HepG2 (cell line): ENCODE data around the gene ENGASE. TPM values are rescaled to one million over a fixed set of nuclear protein-coding genes. Genes with fewer than 3 reads are reported as not detected.

Experiments
- ATAC-seq: fragments of 200-7000 bp; cut with Tn5 transposase; 3 replicates; pipeline ENCODE4 v1.9.1; 2020; ENCODE audit warnings: mild to moderate bottlenecking, moderate library complexity
- BruUV-seq: library from RNA; stranded (reverse); fragments of 400-500 nt; replicated peaks from 2 replicates; lab custom pipeline; 2021; lab: Mats Ljungman, UMichigan
- CTCF ChIA-PET: fragments of 300-600 bp; formaldehyde crosslinking; extraction: SDS; loops from one replicate; lab custom pipeline; 2021; ENCODE audit warnings: low total read pairs, inconsistent platforms, low intra/inter-chr PET ratio; lab: Yijun Ruan, JAX
- POLR2A ChIA-PET: fragments of 350-600 bp; sonication (Branson Sonifier 250); formaldehyde crosslinking; loops from one replicate; lab custom pipeline; 2020; ENCODE audit warnings: antibody characterized with exemption, inconsistent platforms; lab: Yijun Ruan, JAX
- DNase-seq: peaks from one replicate; pipeline ENCODE4 v3.0.0-alpha.2; 2015; ENCODE audit warnings: low spot score
- FAIRE-seq: peaks from 3 replicates; lab custom pipeline; 2011; peaks lifted over from hg19 to GRCh38; lab: Jason Lieb, UNC
- H2AFZ ChIP-seq: one replicate; pipeline ENCODE4 v1.6.1; 2011; ENCODE audit warnings: low read length, inconsistent platforms
- H3K27ac ChIP-seq: fragments of 300-600 bp; 3 replicates; pipeline ENCODE4 v1.8.0; 2011; ENCODE audit warnings: mixed run types, mild to moderate bottlenecking, mixed read lengths, low read length, inconsistent platforms; ENCODE audit not compliant: insufficient read depth; ENCODE audit errors: extremely low read length
- H3K27me3 ChIP-seq, 2 experiments: fragments of 200-600 bp in 1 of 2; 2 replicates in 1 of 2; 3 replicates in 1 of 2; pipeline versions ENCODE4 v1.6.0 to v1.8.0; 2011; ENCODE audit warnings: low read length in 2 of 2, mild to moderate bottlenecking in 2 of 2, moderate library complexity in 2 of 2, inconsistent platforms in 1 of 2; ENCODE audit not compliant: insufficient read depth in 2 of 2, control insufficient read depth in 1 of 2
- H3K36me3 ChIP-seq, 2 experiments: fragments of 200-600 bp in 1 of 2; replicated peaks in 1 of 2; 2 replicates in 1 of 2; 3 replicates in 1 of 2; pipeline versions ENCODE4 v1.5.1 to v1.8.0; 2011; ENCODE audit warnings: low read length in 2 of 2, inconsistent platforms in 1 of 2; ENCODE audit not compliant: insufficient read depth in 2 of 2, control insufficient read depth in 1 of 2
- H3K4me1 ChIP-seq: 2 replicates; pipeline ENCODE4 v1.5.1; 2012; ENCODE audit warnings: low read length, inconsistent platforms; ENCODE audit not compliant: insufficient read depth
- H3K4me2 ChIP-seq: 2 replicates; pipeline ENCODE4 v1.6.0; 2011; ENCODE audit warnings: low read depth, low read length, inconsistent platforms
- H3K4me3 ChIP-seq, 3 experiments: fragments of 200-600 bp in 1 of 3; sonication (generic), shearing (Covaris generic) in 1 of 3; replicated peaks in 1 of 3; 2 replicates each; pipeline ENCODE4 v1.5.1; 2011 to 2016; ENCODE audit warnings: low read length in 3 of 3, inconsistent platforms in 2 of 3, low read depth in 2 of 3, mild to moderate bottlenecking in 2 of 3, control low read depth in 1 of 3, mixed read lengths in 1 of 3; ENCODE audit not compliant: insufficient read depth in 1 of 3
- H3K79me2 ChIP-seq: one replicate; pipeline ENCODE4 v1.6.1; 2011; ENCODE audit warnings: low read length, inconsistent platforms; ENCODE audit not compliant: insufficient read depth
- H3K9ac ChIP-seq: 2 replicates; pipeline ENCODE4 v1.6.0; 2011; ENCODE audit warnings: mild to moderate bottlenecking, low read depth, low read length, inconsistent platforms; ENCODE audit not compliant: insufficient read depth
- H3K9me3 ChIP-seq: 2 replicates; pipeline ENCODE4 v1.5.1; 2012; ENCODE audit warnings: mild to moderate bottlenecking, low read length
- H4K20me1 ChIP-seq: 2 replicates; pipeline ENCODE4 v1.6.0; 2011; ENCODE audit warnings: inconsistent platforms, mild to moderate bottlenecking, low read length, moderate library complexity; ENCODE audit not compliant: insufficient read depth
- ATM ChIP-seq: fragments of 450-650 bp; IDR thresholded peaks from 2 replicates; pipeline ENCODE4 v1.7.1; 2017; ENCODE audit warnings: mild to moderate bottlenecking, borderline replicate concordance
- CAMTA2 ChIP-seq: sonication (generic); formaldehyde crosslinking; IDR thresholded peaks from 2 replicates; pipeline ENCODE4 v1.4.0; 2020; ENCODE audit warnings: mild to moderate bottlenecking, missing genetic modification reagents, borderline replicate concordance
- HMG20A ChIP-seq: IDR thresholded peaks from 2 replicates; pipeline ENCODE4 v1.6.1; 2016; ENCODE audit warnings: borderline replicate concordance
- IRF1 ChIP-seq: sonication (generic); formaldehyde crosslinking; IDR thresholded peaks from 2 replicates; pipeline ENCODE4 v1.4.0; 2020; ENCODE audit warnings: low read depth, mild to moderate bottlenecking, missing genetic modification reagents
- PAWR ChIP-seq: sonication (generic); formaldehyde crosslinking; IDR thresholded peaks from 2 replicates; pipeline ENCODE4 v1.4.0; 2020; ENCODE audit warnings: missing genetic modification reagents, mild to moderate bottlenecking, borderline replicate concordance
- RNF2 ChIP-seq: fragments of 450-650 bp; conservative IDR thresholded peaks from 2 replicates; pipeline ENCODE4 v1.6.1; 2016; ENCODE audit warnings: low read depth
- SP2 ChIP-seq: sonication (generic); formaldehyde crosslinking; IDR thresholded peaks from 2 replicates; pipeline ENCODE4 v1.5.1; 2020; ENCODE audit warnings: mild to moderate bottlenecking, missing genetic modification reagents
- SRY ChIP-seq: sonication (generic); formaldehyde crosslinking; IDR thresholded peaks from 2 replicates; pipeline ENCODE4 v1.8.0; 2022; ENCODE audit warnings: mild to moderate bottlenecking, missing genetic modification reagents
- ZBTB21 ChIP-seq: sonication (generic); formaldehyde crosslinking; IDR thresholded peaks from 2 replicates; pipeline ENCODE4 v1.4.0; 2020; ENCODE audit warnings: missing genetic modification reagents
- ZBTB34 ChIP-seq: sonication (generic); formaldehyde crosslinking; IDR thresholded peaks from 2 replicates; pipeline ENCODE4 v1.8.0; 2022; ENCODE audit warnings: mild to moderate bottlenecking, missing genetic modification reagents
- ZFY ChIP-seq: sonication (generic); formaldehyde crosslinking; IDR thresholded peaks from 2 replicates; pipeline ENCODE4 v1.4.0; 2020; ENCODE audit warnings: missing genetic modification reagents
- ZNF230 ChIP-seq: sonication (generic); formaldehyde crosslinking; IDR thresholded peaks from 2 replicates; pipeline ENCODE4 v1.4.0; 2020; ENCODE audit warnings: mild to moderate bottlenecking, missing genetic modification reagents
- ZNF281 ChIP-seq: sonication (generic); formaldehyde crosslinking; IDR thresholded peaks from 2 replicates; pipeline ENCODE4 v1.4.0; 2020; ENCODE audit warnings: missing genetic modification reagents, borderline replicate concordance
- ZNF589 ChIP-seq: sonication (generic); formaldehyde crosslinking; conservative IDR thresholded peaks from 2 replicates; pipeline ENCODE4 v1.8.0; 2022; ENCODE audit warnings: mild to moderate bottlenecking, moderate library complexity, missing genetic modification reagents
- ZNF629 ChIP-seq: sonication (generic); formaldehyde crosslinking; conservative IDR thresholded peaks from 2 replicates; pipeline ENCODE4 v1.5.0; 2020; ENCODE audit warnings: missing genetic modification reagents
- ZNF652 ChIP-seq: IDR thresholded peaks from 2 replicates; pipeline ENCODE4 v1.6.1; 2016; ENCODE audit warnings: low read depth, borderline replicate concordance
- ZNF775 ChIP-seq: sonication (generic); formaldehyde crosslinking; IDR thresholded peaks from 2 replicates; pipeline ENCODE4 v1.4.0; 2020; ENCODE audit warnings: missing genetic modification reagents, mild to moderate bottlenecking, moderate library complexity, borderline replicate concordance
- WGBS: methylation state at CpG from one replicate; pipeline ENCODE4 v1.1.6; 2017; ENCODE audit warnings: low lambda C conversion rate; 5-methylcytosine and 5-hydroxymethylcytosine counted together
- in situ Hi-C: cut with HindIII; loops from 2 replicates; pipeline ENCODE4 v1.10.0; 2017; ENCODE audit warnings: low pct_unique_long_range_greater_than_20kb; ENCODE audit not compliant: extremely low pct_ligation_motif_present
- intact Hi-C: fragments of 100-400 bp; cut with micrococcal nuclease; formaldehyde crosslinking; loops from one replicate; pipeline ENCODE4 v1.10.0; 2022; ENCODE audit not compliant: unreplicated experiment
- polyA plus RNA-seq, 8 experiments: library from polyadenylated mRNA; depleted of rRNA in 3 of 8; stranded (reverse) in 7 of 8; unstranded in 1 of 8; fragments of >200 nt; fragmentation: Illumina TruSeq in 4 of 8; extraction: Trizol in 4 of 8; gene quantifications; 2 replicates each; pipeline versions ENCODE4 v1.2.1 to v1.2.3, GENCODE V29; 2011 to 2016; ENCODE audit warnings: low read depth in 4 of 8, missing spikeins in 1 of 8, mixed read lengths in 1 of 8; ENCODE audit not compliant: insufficient read depth in 1 of 8
- total RNA-seq, 5 experiments: library from RNA; depleted of rRNA; stranded (reverse); fragments of >200 nt; fragmentation: Illumina TruSeq; extraction: Trizol; gene quantifications; 2 replicates each; pipeline ENCODE4 v1.2.3, GENCODE V29; 2016; ENCODE audit warnings: low read depth in 1 of 5

The ENGASE gene
- total and polyA plus RNA-seq, 2 of the 13 experiments (the other 11 are each of a cell fraction or from before 2014, with no cell fraction given), result 10.6 to 18.1 TPM

GRCh38 chr17:79070266-79070880 lies 4.3 kb upstream of the ENGASE start:
- FAIRE-seq (no peak), ATAC-seq (no peak), DNase-seq (no peak)
- peaks cover 2% of the 10 kb centered on the region for H3K79me2 ChIP-seq
- H3K4me2 ChIP-seq, result no peak overlapping the region
- no peaks in the 10 kb centered on the region for H4K20me1 ChIP-seq
- H3K36me3 ChIP-seq, result no peaks in the 10 kb centered on the region
- no TSS peak for BruUV-seq
- TF ChIP-seq HMG20A (CRISPR knock-in tag), result no peak
- TF ChIP-seq ZBTB21, result no peak
- TF ChIP-seq SRY (CRISPR knock-in tag), result no peak
- no peak for TF ChIP-seq ZNF775 (CRISPR knock-in tag)
- TF ChIP-seq ZFY (CRISPR knock-in tag), result no peak
- no peak for TF ChIP-seq ZNF589 (CRISPR knock-in tag)
- no peak for TF ChIP-seq CAMTA2 (CRISPR knock-in tag)
- TF ChIP-seq RNF2, result no peak
- no peak for TF ChIP-seq PAWR (CRISPR knock-in tag)
- no peak for TF ChIP-seq ZBTB34 (CRISPR knock-in tag)
- TF ChIP-seq ZNF652 (CRISPR knock-in tag), result no peak
- no peak for TF ChIP-seq SP2 (CRISPR knock-in tag)
- no peak for TF ChIP-seq IRF1
- no peak for TF ChIP-seq ZNF281 (CRISPR knock-in tag)
- no peak for TF ChIP-seq ZNF629
- no peak for TF ChIP-seq ZNF230 (CRISPR knock-in tag)
- TF ChIP-seq ATM, result no peak
- in situ Hi-C loops (no loop called here), intact Hi-C loops (no loop called here)
- H3K4me3 ChIP-seq, result no peak overlapping the region
- peaks cover 27% of the 10 kb centered on the region for H3K4me1 ChIP-seq
- no peak overlapping the region for H3K27ac ChIP-seq
- peaks cover 0 to 36% of the 10 kb centered on the region in 2 experiments; a peak in 3 of 5 replicates for H3K27me3 ChIP-seq
- ChIA-PET POLR2A (no interaction called here), CTCF (no interaction called here)
- no peaks in the 10 kb centered on the region for H3K9me3 ChIP-seq
- 55% methylated on average over 9 of the region's 9 CpGs for WGBS
- no peak overlapping the region for H3K9ac ChIP-seq
- H2AFZ ChIP-seq, result no peak overlapping the region
